GM08714 (cell line): ENCODE results near the gene ENTR1.
"Not testable (repeated sequence)": the region's sequence is repeated elsewhere in the genome, so short reads cannot be mapped to it uniquely, and the experiment has no call there.

Experiments used
- H3K4me3 ChIP-seq: fragments of 200-500 bp; sonication (Bioruptor generic); 2 replicates; pipeline ENCODE4 v1.5.1; 2014; ENCODE audit warnings: mild to moderate bottlenecking, low read length, inconsistent platforms
- ZNF274 ChIP-seq: IDR thresholded peaks from 2 replicates; pipeline ENCODE4 v1.6.1; 2012; ENCODE audit warnings: mild to moderate bottlenecking, low read depth, low read length

Gene ENTR1

GRCh38 chr9:136433043-136433715 lies 22.8 kb upstream of the ENTR1 start:
- no peak overlapping the region for H3K4me3 ChIP-seq
- no peak for TF ChIP-seq ZNF274

DNA sequence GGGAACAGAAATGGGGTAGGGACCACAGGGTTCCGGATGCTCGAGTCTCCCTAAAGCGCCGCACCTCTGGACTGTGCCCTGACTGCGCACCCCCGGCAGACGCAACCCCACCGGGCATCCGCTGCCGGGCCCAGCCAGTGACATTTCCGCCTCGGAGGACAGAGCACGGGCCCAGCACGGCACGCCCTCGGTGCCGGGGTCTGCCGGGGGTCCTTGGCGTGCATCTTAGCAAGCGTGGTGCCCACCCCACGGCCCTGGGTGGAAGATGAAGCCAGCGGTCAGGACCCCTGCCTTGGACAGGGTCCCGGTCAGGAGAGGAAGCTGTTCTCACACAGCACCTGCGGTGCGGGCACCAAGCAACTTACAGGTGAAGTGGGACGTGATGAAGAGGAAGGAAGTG lies 22.2 kb upstream of the ENTR1 start:
- no peak overlapping the region for H3K4me3 ChIP-seq
- no peak for TF ChIP-seq ZNF274

DNA sequence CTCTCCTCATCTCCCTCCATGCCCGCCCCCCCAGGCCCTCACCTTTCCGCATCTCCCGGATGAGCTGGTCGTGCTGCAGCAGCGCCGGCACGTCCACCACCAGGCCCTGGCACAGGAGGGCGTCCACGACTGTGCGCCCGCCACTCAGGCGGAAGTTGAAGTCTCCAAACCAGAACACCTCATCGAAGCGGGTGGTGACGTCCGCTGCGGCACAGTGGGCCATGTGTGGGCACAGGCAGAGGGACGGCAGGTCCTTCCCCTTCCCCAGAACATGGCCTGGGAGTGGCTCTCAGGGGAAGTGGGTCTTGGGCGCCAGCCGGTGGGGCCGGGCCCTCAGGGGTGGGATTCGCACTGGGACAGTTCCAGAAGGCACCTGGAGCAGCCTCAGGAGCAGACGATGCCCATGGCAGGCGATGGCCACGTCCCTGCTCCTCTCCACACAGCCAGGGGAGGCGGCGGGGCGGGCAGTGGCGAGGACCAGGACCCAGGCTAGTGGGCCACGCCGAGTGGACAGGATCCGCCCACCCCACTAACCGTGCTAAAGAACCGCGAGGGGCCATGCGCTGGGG lies 21.5 kb upstream of the ENTR1 start:
- TF ChIP-seq ZNF274, result no peak

GRCh38 chr9:136430588-136431234 lies 20.3 kb upstream of the ENTR1 start:
- TF ChIP-seq ZNF274, result no peak
- H3K4me3 ChIP-seq, result no peak overlapping the region

More for the DNA sequence above, 21.5 kb upstream of the ENTR1 start:
- no peak overlapping the region for H3K4me3 ChIP-seq

GRCh38 chr9:136429683-136430491 lies 19.5 kb upstream of the ENTR1 start:
- no peak for TF ChIP-seq ZNF274

GRCh38 chr9:136429075-136429628 lies 18.7 kb upstream of the ENTR1 start:
- no peak for TF ChIP-seq ZNF274
- H3K4me3 ChIP-seq, result no peak overlapping the region

More at GRCh38 chr9:136429683-136430491, 19.5 kb upstream of the ENTR1 start:
- no peak overlapping the region for H3K4me3 ChIP-seq

DNA sequence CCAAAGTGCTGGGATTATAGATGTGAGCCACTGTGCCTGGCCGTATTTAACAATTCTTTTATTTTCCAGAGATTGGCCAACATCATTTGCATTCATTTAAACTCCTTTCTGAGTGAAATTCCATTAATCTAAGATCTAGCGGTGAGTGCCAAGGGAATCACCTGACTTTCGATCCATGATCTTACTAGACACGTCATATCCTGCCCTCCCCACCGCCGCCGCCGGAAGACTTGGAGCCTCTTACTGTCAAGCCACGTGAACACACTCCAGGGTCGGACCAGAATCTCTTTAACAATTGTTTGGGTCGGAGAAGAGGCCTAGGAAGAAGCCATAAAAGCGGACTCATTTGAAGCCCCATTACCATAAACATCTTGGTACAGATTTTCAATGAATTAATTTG lies 16.4 kb upstream of the ENTR1 start:
- no peak overlapping the region for H3K4me3 ChIP-seq
- TF ChIP-seq ZNF274, result no peak

- H3K4me3 ChIP-seq, result not testable (repeated sequence)
Measured at GRCh38 chr9:136425367-136425766, 15.0 kb upstream of the ENTR1 start.

DNA sequence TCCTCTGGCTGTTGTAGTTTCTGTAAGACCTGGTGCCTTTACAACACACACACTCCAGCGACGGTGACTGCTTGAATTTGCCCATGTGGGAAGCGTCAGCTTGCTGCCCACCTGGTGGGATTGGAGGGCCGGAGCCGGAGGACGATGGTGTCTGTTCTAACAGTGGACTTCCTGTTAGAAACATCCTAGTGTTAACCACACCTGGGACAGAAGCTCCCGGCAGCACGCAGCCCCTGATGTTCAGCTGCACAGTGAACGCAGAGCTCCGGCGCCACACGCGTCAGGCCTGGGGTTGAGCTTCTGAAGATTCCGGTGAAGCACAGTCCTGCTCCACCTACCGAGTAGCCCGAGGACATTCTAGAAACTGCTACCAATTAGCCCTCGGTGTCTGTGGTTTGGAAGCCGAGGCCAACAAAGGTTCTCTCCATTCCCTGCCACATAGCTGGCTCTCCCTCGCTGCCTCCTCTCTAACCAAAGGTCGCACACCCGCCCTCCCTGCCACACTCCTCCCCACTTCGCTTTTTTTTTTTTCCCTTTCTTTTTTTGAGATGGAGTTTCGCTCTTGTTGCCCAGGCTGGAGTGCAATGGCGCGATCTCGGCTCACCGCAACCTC lies 14.4 kb upstream of the ENTR1 start:
- TF ChIP-seq ZNF274, result no peak
- H3K4me3 ChIP-seq, result no peak overlapping the region

DNA sequence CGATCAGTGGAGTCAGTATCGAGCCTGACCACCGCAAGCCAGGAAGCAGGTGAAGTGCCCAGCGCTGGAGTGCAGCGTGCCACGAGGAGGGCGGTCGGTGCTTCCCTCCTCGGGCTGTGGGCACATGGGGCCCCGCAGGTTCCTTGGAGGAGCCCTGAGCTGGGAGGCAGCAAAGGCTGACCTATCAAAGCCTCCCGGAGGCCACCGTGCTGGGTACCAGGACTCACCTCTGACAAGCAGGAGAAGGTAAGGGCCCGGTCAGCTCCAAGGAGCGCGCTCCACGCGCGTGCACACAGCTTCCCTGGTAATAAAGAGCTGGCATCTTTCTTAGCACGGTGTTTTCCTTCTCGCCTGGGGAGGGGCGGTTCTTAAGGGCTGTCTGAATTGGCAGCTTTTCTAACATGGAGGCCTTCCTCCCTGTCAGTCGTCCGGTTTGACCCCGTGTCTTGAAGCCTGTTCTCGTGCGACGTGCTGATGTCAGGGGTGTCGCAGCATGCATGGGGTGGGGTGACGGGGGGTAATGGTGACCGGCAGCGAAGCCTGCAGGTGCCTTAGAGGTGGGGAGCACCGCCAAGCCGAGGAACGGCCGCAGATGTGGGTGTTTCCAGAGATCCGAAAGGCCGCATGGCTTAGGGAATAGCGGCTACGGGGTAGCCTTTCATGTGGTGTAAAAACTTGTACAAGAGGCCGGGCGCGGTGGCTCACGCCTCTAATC lies 13.2 kb upstream of the ENTR1 start:
- TF ChIP-seq ZNF274, result no peak
- H3K4me3 ChIP-seq, result no peak overlapping the region

- TF ChIP-seq ZNF274, result no peak
Measured at GRCh38 chr9:136422876-136423275, 12.5 kb upstream of the ENTR1 start.

DNA sequence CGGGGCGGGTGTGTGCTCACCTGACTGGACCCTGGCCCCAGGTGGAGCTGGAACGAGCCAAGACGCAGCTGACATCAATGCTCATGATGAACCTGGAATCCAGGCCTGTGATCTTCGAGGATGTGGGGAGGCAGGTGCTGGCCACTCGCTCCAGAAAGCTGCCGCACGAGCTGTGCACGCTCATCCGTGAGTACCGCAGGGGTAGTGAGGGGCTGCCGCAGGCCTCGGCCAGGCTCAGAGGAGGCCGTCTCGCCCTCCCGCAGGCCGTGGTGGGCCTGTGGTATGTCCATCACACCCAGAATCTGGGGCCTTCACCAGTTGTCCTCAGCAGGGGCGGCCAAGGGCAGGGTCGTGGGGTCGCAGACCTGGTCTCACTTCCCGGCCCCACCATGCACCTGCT lies 11.4 kb upstream of the ENTR1 start:
- H3K4me3 ChIP-seq, result no peak overlapping the region
- no peak for TF ChIP-seq ZNF274

More at GRCh38 chr9:136422876-136423275, 12.5 kb upstream of the ENTR1 start:
- no peak overlapping the region for H3K4me3 ChIP-seq

- H3K4me3 ChIP-seq, result no peak overlapping the region
- TF ChIP-seq ZNF274, result no peak
Measured at GRCh38 chr9:136419092-136419420, 8.6 kb upstream of the ENTR1 start.
